ENCODE measurements around the gene OPRD1.

- TF ChIP-seq REST (IDR thresholded peaks at IDR 0.05) (no peak), CTCF (IDR thresholded peaks at IDR 0.05; ENCODE audit: low read depth, low read length, missing input control) (no peak), ATF3 (IDR thresholded peaks at IDR 0.05) (no peak), MAX (IDR thresholded peaks at IDR 0.05) (no peak), ZBTB33 (IDR thresholded peaks at IDR 0.05) (no peak), NR2F2 (IDR thresholded peaks at IDR 0.05) (no peak), HNF4G (IDR thresholded peaks at IDR 0.05) (no peak)
These were observed 41.3 kb upstream of the OPRD1 start for GRCh38 chr1:28770601-28771165.
